GM18499 (cell line): ENCODE results near the gene NFS1.

Experiments used
- ATAC-seq: cut with Tn5 transposase; IDR thresholded peaks from one replicate; pipeline ENCODE4 v1.9.1; 2021; ENCODE audit warnings: moderate number of reproducible peaks; ENCODE audit not compliant: insufficient read depth, unreplicated experiment

NFS1 gene

GRCh38 chr20:35619196-35620095 lies 79.7 kb downstream of the NFS1 start:
- ATAC-seq, result no peak

- ATAC-seq, result no peak
Observed at GRCh38 chr20:35618263-35619131, 80.7 kb downstream of the NFS1 start.
